Parathyroid adenoma (tissue), 2 donors: ENCODE data around the gene PPP1R2B.

ENCODE experiments used
- H2AFZ ChIP-seq: fragments of 300-600 bp; sonication (generic); one replicate; pipeline ENCODE4 v1.7.0; 2017; ENCODE audit warnings: antibody characterized with exemption, mild to moderate bottlenecking
- H3K27ac ChIP-seq: fragments of 300-600 bp; sonication (generic); one replicate; pipeline ENCODE4 v1.7.0; 2017
- H3K27me3 ChIP-seq: fragments of 300-600 bp; sonication (generic); one replicate; pipeline ENCODE4 v1.7.0; 2017; ENCODE audit warnings: low read length; ENCODE audit not compliant: control insufficient read depth, insufficient read depth
- H3K36me3 ChIP-seq: fragments of 300-600 bp; sonication (generic); one replicate; pipeline ENCODE4 v1.7.0; 2017; ENCODE audit warnings: low read length; ENCODE audit not compliant: control insufficient read depth, insufficient read depth
- H3K4me1 ChIP-seq: fragments of 300-600 bp; sonication (generic); one replicate; pipeline ENCODE4 v1.7.0; 2017; ENCODE audit warnings: control low read depth
- H3K4me2 ChIP-seq: fragments of 300-600 bp; sonication (generic); one replicate; pipeline ENCODE4 v1.7.0; 2017; ENCODE audit warnings: low read length
- H3K4me3 ChIP-seq: fragments of 300-600 bp; sonication (generic); one replicate; pipeline ENCODE4 v1.7.0; 2017; ENCODE audit warnings: low read depth, low read length
- H3K79me2 ChIP-seq: fragments of 300-600 bp; sonication (generic); one replicate; pipeline ENCODE4 v1.7.0; 2017; ENCODE audit warnings: control low read depth
- H3K9ac ChIP-seq: fragments of 300-600 bp; sonication (generic); one replicate; pipeline ENCODE4 v1.7.0; 2017; ENCODE audit warnings: mild to moderate bottlenecking
- H3K9me3 ChIP-seq: fragments of 300-600 bp; sonication (generic); one replicate; pipeline ENCODE4 v1.7.0; 2017; ENCODE audit warnings: low read length; ENCODE audit not compliant: control insufficient read depth
- TF ChIP-seq, protein P1 (sequence below): fragments of 300-600 bp; sonication (generic); IDR thresholded peaks from one replicate; pipeline ENCODE4 v1.7.0; 2017; ENCODE audit warnings: antibody characterized with exemption, mild to moderate bottlenecking
- donor health status: primary hyperparathyroidism.

The PPP1R2B gene

DNA sequence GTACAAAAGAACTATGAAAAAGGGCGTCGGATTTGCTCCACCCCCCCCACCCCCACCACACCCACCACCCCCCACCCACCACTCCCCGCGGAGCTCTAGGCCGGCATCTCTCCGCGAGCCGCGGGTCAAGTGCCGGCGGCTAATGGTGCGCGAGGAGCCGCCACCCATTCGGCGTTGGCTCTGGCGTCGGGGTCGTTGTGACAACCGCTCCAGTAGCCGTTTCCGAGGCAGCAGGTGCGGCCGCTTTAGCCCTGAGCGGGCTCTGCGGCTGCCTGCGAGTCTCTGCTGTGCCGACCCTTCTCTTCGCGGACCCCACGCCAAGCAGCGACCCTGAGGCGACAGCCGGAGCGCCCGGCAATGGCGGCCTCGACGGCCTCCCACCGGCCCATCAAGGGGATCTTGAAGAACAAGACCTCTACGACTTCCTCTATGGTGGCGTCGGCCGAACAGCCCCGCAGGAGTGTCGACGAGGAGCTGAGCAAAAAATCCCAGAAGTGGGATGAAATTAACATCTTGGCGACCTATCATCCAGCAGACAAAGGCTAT, at the start of gene PPP1R2B:
TSS of gene PPP1R2B (plus strand) at position 90 of the 546 bp plus-strand sequence. CDS start at position 358, 268 bp downstream.
- H3K4me3 ChIP-seq = no peak within 1 kb of the TSS
- H3K79me2 ChIP-seq = no peaks in the 10 kb centered on the region
- H3K4me1 ChIP-seq = no peaks in the 10 kb centered on the region
- H3K36me3 ChIP-seq = no peaks in the 10 kb centered on the region
- TF ChIP-seq, protein P1, sequence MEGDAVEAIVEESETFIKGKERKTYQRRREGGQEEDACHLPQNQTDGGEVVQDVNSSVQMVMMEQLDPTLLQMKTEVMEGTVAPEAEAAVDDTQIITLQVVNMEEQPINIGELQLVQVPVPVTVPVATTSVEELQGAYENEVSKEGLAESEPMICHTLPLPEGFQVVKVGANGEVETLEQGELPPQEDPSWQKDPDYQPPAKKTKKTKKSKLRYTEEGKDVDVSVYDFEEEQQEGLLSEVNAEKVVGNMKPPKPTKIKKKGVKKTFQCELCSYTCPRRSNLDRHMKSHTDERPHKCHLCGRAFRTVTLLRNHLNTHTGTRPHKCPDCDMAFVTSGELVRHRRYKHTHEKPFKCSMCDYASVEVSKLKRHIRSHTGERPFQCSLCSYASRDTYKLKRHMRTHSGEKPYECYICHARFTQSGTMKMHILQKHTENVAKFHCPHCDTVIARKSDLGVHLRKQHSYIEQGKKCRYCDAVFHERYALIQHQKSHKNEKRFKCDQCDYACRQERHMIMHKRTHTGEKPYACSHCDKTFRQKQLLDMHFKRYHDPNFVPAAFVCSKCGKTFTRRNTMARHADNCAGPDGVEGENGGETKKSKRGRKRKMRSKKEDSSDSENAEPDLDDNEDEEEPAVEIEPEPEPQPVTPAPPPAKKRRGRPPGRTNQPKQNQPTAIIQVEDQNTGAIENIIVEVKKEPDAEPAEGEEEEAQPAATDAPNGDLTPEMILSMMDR = no peak
- H3K9me3 ChIP-seq = no peaks in the 10 kb centered on the region
- H3K27ac ChIP-seq = no peak within 1 kb of the TSS
- H3K27me3 ChIP-seq = no peaks in the 10 kb centered on the region
- H3K9ac ChIP-seq = no peak within 1 kb of the TSS
- H2AFZ ChIP-seq = no peak within 1 kb of the TSS
- H3K4me2 ChIP-seq = no peak within 1 kb of the TSS

DNA sequence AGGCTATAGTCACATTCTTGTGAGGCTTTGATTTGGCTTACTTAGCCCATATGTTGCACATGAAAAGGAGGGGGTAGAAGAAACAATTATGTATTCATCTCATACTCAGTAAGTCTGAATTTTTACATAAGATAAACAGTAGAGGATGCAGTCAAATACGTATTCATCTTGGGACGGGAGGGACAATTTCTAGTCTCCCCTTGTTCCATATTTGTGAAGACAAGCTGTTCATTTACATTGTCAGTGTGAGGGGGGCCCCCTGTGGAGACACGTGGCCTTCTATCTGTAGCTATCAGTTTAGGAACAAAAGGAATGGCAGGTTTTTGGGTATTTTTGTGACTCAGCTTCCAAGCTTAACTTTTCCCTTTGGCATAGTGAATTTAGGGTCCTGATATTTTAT, 49.2 kb upstream of the PPP1R2B start:
- Histone ChIP-seq H3K4me1 (no peaks in the 10 kb centered on the region), H3K9ac (no peak overlapping the region), H3K36me3 (no peaks in the 10 kb centered on the region), H3K27me3 (no peaks in the 10 kb centered on the region), H3K27ac (no peak overlapping the region), H2AFZ (no peak overlapping the region), H3K79me2 (no peaks in the 10 kb centered on the region), H3K9me3 (no peaks in the 10 kb centered on the region), H3K4me3 (no peak overlapping the region), H3K4me2 (no peak overlapping the region)
- TF ChIP-seq, protein P1 = no peak

DNA sequence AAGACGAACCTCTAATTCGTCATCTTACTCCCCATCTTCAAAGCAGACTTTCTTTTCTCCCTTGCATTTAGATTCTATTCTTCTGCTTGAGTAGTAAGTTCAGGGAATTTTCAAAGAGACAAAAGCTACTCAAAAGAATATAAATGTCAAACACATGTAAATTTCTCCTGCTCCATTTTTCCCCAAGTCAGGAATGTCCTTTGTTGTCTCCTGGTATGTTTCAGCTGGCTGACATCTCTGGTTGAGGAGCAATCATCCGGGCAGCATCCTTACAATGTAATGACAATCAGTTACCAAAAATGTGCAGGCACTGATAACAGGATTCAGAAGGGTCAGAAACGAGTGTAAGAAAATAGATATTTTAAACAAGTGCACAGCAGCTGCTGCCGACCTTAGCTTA, 47.6 kb upstream of the PPP1R2B start:
- H3K27me3 ChIP-seq = no peaks in the 10 kb centered on the region
- H3K9ac ChIP-seq = no peak overlapping the region
- H3K4me1 ChIP-seq = no peaks in the 10 kb centered on the region
- no peak overlapping the region for H3K4me2 ChIP-seq
- TF ChIP-seq, protein P1 = no peak
- H3K36me3 ChIP-seq = no peaks in the 10 kb centered on the region
- no peak overlapping the region for H2AFZ ChIP-seq
- H3K9me3 ChIP-seq = no peaks in the 10 kb centered on the region
- no peaks in the 10 kb centered on the region for H3K79me2 ChIP-seq
- no peak overlapping the region for H3K27ac ChIP-seq
- no peak overlapping the region for H3K4me3 ChIP-seq

DNA sequence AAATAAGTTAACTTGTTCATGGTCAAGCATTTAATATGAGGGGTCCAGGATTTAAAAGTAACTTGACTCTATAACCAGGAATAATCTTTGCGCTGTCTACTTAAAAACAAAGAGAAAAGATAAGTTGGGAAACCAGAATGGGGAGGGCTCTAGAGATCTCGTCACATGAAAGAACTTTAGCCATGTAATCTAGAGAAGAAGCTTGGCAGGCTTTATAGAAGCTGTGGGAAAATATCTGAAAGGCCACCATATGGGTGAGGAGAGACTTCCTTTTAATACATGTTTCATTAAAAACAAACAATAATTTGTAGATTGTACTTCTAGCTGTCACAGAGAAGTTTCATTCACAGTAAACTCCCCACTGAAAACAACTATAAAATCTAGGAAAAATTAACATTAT, 46.7 kb upstream of the PPP1R2B start:
- Histone ChIP-seq H3K4me1 (no peaks in the 10 kb centered on the region), H3K36me3 (no peaks in the 10 kb centered on the region), H3K27ac (no peak overlapping the region), H3K4me2 (no peak overlapping the region), H3K9me3 (no peaks in the 10 kb centered on the region), H3K27me3 (no peaks in the 10 kb centered on the region), H2AFZ (no peak overlapping the region), H3K79me2 (no peaks in the 10 kb centered on the region), H3K9ac (no peak overlapping the region), H3K4me3 (no peak overlapping the region)
- TF ChIP-seq, protein P1 = no peak

DNA sequence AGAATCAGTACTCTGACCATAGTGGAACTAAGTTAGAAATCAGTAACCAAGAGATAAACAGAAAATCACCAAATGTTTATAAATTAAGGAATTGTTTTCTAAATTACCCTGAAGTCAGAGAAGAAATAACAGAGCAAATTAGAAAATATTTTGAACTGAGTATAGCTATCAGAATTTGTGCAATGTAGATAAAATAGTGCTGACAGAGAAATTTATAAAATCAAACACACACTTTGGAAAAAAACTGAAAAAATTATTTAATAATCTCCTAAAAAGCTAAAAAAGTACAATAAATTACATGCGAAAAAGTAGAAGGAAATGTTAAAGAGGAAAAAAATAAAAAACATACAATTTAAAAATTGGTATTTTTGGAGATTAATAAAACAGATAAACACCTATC, 37.1 kb upstream of the PPP1R2B start:
- H3K27me3 ChIP-seq = no peaks in the 10 kb centered on the region
- no peaks in the 10 kb centered on the region for H3K79me2 ChIP-seq
- TF ChIP-seq, protein P1 = no peak
- H3K4me2 ChIP-seq = no peak overlapping the region
- H2AFZ ChIP-seq = no peak overlapping the region
- no peak overlapping the region for H3K4me3 ChIP-seq
- H3K9ac ChIP-seq = no peak overlapping the region
- H3K9me3 ChIP-seq = no peaks in the 10 kb centered on the region
- no peaks in the 10 kb centered on the region for H3K4me1 ChIP-seq
- H3K27ac ChIP-seq = no peak overlapping the region
- H3K36me3 ChIP-seq = no peaks in the 10 kb centered on the region
